Measurements from ENCODE around the gene TPRN.

The TPRN gene

GRCh38 chr9:137170486-137171148 lies 29.9 kb downstream of the TPRN start:
- DNase-seq: no peak

- DNase-seq: no peak
These were observed 30.6 kb downstream of the TPRN start, which contains the start of gene LRRC26 for GRCh38 chr9:137169896-137170358. TSS of gene LRRC26 (minus strand) at chr9:137170051. CDS start at chr9:137169943, 108 bp downstream.

- DNase-seq: peak; percentile 60
These were observed 31.4 kb downstream of the TPRN start for GRCh38 chr9:137168904-137169856.

- no peak for DNase-seq
These were observed 32.0 kb downstream of the TPRN start for GRCh38 chr9:137168573-137168903.

GRCh38 chr9:137167747-137168572 lies 32.6 kb downstream of the TPRN start:
- DNase-seq: no peak

- DNase-seq: no peak
These were observed 33.2 kb downstream of the TPRN start for GRCh38 chr9:137167277-137167746.

GRCh38 chr9:137166380-137167229 lies 33.9 kb downstream of the TPRN start:
- DNase-seq: no peak

- DNase-seq: no peak
These were observed 35.2 kb downstream of the TPRN start for GRCh38 chr9:137165250-137165836.

GRCh38 chr9:137164370-137165249 lies 35.9 kb downstream of the TPRN start:
- no peak for DNase-seq

- DNase-seq: no peak
These were observed 36.7 kb downstream of the TPRN start for GRCh38 chr9:137163805-137164204.

GRCh38 chr9:137163365-137163715 lies 37.2 kb downstream of the TPRN start:
- no peak for DNase-seq

- DNase-seq: no peak
These were observed 37.8 kb downstream of the TPRN start for GRCh38 chr9:137162505-137163364.

- DNase-seq: peak; percentile 78
These were observed 38.7 kb downstream of the TPRN start for GRCh38 chr9:137161558-137162486.

- peak; percentile 78 for DNase-seq
These were observed 39.6 kb downstream of the TPRN start for GRCh38 chr9:137160716-137161557.

GRCh38 chr9:137160054-137160425 lies 40.5 kb downstream of the TPRN start:
- DNase-seq: no peak

- no peak for DNase-seq
These were observed 41.2 kb downstream of the TPRN start for GRCh38 chr9:137159105-137160053.
